GM18502 (cell line): ENCODE measurements around the gene FBXL3.
A peak's percentile ranks its signal among the peaks of the same experiment; 100 is the strongest.
"Not testable (repeated sequence)": the region's sequence is repeated elsewhere in the genome, so short reads cannot be mapped to it uniquely, and the experiment has no call there.

Experiments
- ATAC-seq: cut with Tn5 transposase; IDR thresholded peaks from one replicate; pipeline ENCODE4 v1.9.1; 2021; ENCODE audit warnings: mild to moderate bottlenecking; ENCODE audit not compliant: unreplicated experiment, poor library complexity

The FBXL3 gene

DNA sequence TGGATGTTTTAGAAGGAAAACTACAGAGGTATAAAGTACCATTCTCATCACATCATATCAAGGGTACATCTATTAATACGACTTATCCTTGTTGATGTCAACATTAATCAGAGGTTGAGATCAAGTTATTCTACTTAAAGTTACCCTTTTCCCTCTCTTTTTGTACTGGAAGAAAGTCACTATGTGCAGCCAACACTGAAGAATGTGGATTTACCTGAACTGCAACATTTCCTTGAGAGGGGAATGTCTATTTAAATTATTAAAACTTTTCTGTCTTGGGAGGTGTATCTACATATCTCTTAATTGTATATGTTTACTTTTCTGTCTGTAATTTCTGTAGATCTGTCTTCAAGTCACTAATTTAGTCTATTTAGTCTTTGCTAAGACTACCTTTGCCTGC lies 2.5 kb upstream of the FBXL3 start:
- no peak for ATAC-seq

- no peak for ATAC-seq
Observed at GRCh38 chr13:77028202-77028601, 1.2 kb upstream of the FBXL3 start.

DNA sequence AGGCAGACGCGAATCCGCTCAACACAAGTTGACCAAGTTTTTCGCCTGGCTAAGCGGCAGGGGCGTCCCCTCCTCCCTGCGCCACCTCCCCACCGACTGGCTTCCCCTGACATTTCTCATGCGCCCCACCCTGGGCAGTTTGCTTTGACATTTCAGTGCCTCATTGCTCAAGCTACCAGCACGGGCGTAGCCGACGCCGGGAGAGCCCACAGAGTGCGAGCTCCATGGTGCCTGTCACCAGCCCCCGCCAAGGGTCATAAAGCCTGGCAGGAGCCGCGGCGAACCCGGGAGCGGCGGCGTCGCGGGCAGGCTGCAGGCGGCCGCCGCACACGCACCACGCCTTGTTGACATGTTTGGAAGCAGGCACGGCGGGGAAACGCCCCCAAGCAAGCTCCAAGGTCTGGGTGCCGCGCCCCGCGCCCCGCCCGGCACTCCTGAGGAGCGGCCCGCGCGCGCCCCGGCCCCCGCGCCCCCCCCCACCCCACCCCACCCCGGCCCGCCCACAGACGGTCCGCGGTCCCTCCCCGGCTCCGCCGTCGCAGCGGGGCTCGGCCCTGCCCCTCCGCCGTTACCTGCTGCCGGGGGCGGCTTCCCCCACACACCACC lies 601 bp downstream of the FBXL3 start:
- peak; percentile 56 for ATAC-seq

- ATAC-seq, result no peak
Observed at GRCh38 chr13:77022341-77022740, 4.6 kb downstream of the FBXL3 start.

- ATAC-seq, result no peak
Observed at GRCh38 chr13:77019756-77020155, 7.2 kb downstream of the FBXL3 start.

DNA sequence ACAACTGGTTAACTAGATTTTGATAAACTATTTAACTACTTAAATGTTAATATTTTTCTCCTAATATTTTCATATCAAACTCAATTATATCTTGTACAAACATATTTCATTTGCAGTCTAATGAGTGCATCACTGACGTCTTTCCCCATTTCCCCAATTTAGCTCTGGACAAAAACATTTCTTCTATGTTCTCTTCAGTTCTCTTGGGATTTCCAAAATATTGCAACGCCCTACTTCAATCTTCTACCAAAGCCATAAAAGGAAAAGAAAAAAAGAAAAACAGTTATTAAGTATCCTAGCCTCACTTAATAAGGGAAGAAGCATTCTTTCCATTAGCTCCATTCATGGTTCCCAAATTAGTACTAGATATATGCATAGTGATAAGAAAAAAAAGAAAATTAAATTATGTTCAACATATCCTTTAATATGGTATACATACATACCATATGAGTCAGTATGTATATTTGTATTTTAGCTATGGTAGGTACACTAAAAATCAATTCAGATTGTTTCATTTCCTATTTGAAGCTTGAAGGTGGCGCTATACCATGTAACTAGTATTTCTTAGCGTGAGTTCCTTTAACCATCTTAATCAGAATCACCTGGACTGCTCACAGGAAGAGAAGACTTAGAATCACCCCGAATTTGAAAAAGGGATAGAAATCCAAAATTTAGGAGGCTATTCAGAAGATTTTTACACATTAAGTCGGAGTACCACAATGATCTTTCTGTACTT lies 9.9 kb downstream of the FBXL3 start:
- no peak for ATAC-seq

DNA sequence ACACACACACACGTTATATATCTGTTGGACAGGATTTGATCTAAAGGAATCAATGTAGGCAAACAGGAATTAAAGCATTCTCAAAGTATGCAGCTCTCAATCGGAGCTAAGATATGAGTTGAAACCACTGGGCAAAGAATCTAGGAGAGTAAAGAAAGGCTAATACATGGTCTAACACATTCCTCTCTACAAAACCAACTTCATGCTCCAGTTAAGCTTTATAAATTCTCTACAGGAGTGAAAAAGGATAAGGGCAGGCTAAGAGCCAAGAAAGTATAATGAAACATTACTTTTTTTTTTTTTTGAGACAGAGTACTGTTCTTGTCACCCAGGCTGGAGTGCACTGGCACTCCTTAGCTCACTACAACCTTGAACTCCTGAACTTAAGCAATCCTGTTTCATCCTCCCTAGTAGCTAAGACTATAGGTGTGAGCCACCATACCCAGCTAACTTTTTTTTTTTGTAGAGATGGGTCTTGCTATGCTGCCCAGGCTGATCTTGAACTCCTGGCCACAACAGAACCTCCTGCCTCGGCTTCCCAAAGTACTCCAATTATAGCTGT lies 10.6 kb downstream of the FBXL3 start:
- ATAC-seq, result no peak

DNA sequence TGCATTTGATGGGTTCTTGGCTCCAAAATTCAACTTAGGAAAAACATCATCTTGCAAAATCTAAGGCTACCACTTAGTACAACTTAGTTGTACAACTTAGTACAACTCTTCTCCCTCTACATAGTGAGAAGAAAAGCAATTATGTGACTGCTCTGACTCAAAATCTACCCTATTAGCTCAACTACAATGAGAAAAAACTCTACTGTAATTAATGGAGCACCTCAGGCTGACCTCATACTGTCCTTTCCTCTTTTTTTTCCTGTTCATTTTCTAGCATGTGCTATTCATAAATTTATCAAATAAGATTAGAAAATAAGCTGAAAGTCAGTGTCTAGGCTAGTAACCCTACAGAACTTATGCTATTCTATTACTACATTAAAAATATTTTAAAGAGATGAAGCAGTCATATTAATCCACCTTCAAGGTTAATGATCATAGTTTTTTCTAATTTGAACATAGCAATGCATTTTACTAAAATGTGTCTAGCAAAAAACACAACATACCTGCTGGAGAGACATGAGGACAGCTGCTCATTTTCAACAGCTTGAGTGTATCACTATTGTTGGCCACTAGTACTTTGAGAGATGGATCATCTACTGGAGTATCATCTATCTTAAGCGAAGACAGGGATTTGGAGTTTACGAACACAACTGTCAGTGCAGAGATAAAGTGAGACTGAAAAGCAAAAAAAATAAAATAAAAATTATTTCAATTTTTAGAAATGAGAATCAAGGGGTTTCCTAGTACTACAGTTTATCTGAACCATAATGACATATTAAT lies 11.9 kb downstream of the FBXL3 start:
- no peak for ATAC-seq

GRCh38 chr13:77013853-77014542 lies 13.0 kb downstream of the FBXL3 start:
- no peak for ATAC-seq

GRCh38 chr13:77009719-77010118 lies 17.2 kb downstream of the FBXL3 start:
- ATAC-seq, result not testable (repeated sequence)

DNA sequence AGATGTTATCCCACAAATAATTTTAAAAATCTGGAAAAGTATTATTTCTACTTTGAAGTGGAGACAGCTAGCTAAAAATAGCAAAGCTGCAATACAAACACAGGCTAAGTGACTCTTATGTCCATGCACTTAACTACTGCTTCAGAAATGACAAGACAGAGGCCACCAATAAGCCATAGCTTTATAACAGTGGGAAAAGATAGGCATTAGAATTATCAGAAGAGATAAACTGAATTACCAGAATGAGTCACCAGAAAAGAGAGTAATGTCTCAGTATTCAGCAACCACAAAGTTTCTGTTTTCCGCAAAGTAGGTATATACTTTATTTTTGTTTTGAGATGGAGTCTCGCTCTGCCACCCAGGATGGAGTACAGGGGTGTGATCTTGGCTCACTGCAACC lies 17.9 kb downstream of the FBXL3 start:
- ATAC-seq, result peak; percentile 58

GRCh38 chr13:77008337-77008736 lies 18.6 kb downstream of the FBXL3 start:
- not testable (repeated sequence) for ATAC-seq

GRCh38 chr13:77002590-77003190 lies 24.3 kb downstream of the FBXL3 start:
- ATAC-seq, result no peak

- no peak for ATAC-seq
Observed at GRCh38 chr13:77001963-77002587, 24.9 kb downstream of the FBXL3 start.

GRCh38 chr13:77001540-77001939 lies 25.4 kb downstream of the FBXL3 start:
- ATAC-seq, result no peak

DNA sequence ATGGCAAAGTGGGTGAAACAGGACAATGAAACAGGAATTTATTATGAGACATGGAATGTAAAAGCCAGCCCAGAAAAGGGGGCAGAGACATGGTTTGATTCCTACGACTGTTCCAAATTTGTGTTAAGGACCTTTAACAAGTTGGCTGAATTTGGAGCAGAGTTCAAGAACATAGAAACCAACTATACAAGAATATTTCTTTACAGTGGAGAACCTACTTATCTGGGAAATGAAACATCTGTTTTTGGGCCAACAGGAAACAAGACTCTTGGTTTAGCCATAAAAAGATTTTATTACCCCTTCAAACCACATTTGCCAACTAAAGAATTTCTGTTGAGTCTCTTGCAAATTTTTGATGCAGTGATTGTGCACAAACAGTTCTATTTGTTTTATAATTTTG lies 26.5 kb downstream of the FBXL3 start:
- ATAC-seq, result no peak

DNA sequence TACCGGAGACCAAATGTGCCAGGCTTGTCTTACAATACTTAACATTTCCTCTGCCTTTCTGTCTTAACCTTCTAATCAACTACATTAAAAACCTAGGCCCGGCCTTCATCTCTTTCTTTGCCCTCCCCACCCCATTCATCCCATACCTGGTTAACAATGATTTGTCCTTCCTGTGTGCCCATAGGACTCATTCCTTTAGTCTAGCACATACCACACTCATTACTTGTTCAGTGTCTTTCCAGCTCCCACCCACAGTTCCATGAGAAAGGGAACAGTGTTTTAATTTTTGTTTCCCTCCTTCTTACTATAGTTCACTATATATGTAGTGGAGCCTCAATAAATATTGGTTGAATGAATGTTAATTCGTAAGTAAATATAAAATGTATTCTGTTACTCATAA lies 32.7 kb downstream of the FBXL3 start:
- ATAC-seq, result no peak

DNA sequence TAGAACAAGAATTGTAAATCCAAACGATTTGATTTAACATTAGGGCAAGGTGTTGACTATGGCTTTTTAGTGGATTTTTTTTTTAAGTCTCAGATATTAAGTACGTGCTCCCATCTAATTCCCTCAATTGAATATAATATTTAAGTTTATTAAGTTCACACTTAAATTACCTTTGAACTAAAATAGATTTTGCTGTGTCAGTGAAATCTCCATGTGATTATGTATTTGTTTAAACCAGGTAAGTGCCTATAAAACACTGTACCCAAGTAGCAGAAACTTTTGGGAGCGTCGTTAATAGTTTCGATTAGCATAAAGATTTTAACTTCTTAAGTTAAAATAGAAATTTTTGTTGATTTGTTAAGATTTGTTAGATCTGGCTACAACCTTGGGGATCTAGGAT lies 33.5 kb downstream of the FBXL3 start:
- ATAC-seq, result no peak

DNA sequence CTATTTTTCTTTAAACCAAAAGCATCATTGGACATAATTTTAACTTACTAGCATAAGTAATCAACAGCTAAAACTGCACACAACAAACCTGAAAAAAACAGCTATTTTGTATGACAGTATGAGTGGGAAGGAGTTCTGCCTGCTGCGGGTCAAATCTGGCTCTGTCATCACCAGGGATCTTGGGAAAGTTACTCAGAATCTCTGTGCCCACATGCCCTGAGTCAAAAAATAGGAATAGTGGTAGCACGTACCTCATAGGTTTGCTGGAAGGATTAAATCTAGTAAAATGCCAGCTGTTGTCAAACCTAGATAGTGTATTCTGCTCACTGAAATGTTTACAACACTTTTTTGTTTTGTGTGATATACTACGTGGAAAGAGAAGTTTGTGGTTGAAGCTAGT lies 33.9 kb downstream of the FBXL3 start:
- no peak for ATAC-seq

- no peak for ATAC-seq
Observed at GRCh38 chr13:76992548-76993001, 34.4 kb downstream of the FBXL3 start.
